ENCODE data around the gene KDM8. TPM values are rescaled to one million over a fixed set of nuclear protein-coding genes. Genes with fewer than 3 reads are reported as not detected.
A peak's percentile ranks its signal among the peaks of the same experiment; 100 is the strongest.
"Not testable (repeated sequence)": the region's sequence is repeated elsewhere in the genome, so short reads cannot be mapped to it uniquely, and the experiment has no call there.

KDM8 gene
- polyA plus RNA-seq, 1 of the 3 experiments (the other 2 are of a cell fraction), result 3.3 TPM

- H3K4me2 ChIP-seq, result no peak overlapping the region
- 50% methylated on average over 1 of the region's 1 CpG for WGBS (ENCODE audit: low lambda C conversion rate)
- H4K20me1 ChIP-seq (ENCODE audit: insufficient read depth), result no peaks in the 10 kb centered on the region
- H3K9me2 ChIP-seq, result no peaks in the 10 kb centered on the region
- no peak overlapping the region for H3K4me3 ChIP-seq (ENCODE audit: low read depth in 2 of 2, low read length in 1 of 2)
- no peaks in the 10 kb centered on the region for H3K36me3 ChIP-seq (replicated peaks in 1 of 2; ENCODE audit: control insufficient read depth in 1 of 2, insufficient read depth in 2 of 2, low read length in 1 of 2)
- TF ChIP-seq, protein P1, sequence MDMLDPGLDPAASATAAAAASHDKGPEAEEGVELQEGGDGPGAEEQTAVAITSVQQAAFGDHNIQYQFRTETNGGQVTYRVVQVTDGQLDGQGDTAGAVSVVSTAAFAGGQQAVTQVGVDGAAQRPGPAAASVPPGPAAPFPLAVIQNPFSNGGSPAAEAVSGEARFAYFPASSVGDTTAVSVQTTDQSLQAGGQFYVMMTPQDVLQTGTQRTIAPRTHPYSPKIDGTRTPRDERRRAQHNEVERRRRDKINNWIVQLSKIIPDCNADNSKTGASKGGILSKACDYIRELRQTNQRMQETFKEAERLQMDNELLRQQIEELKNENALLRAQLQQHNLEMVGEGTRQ (IDR thresholded peaks at IDR 0.05; ENCODE audit: borderline replicate concordance, low read depth, low read length), result no peak
- TF ChIP-seq EZH2phosphoT487 (IDR thresholded peaks at IDR 0.05; ENCODE audit: borderline replicate concordance, low read depth) (no peak), JUND (IDR thresholded peaks at IDR 0.05) (no peak), CTCF (IDR thresholded peaks at IDR 0.05) (no peak), MXI1 (IDR thresholded peaks at IDR 0.05; ENCODE audit: low read depth, low read length) (no peak), NFIC (IDR thresholded peaks at IDR 0.05; ENCODE audit: borderline replicate concordance) (no peak), EP300 (IDR thresholded peaks at IDR 0.05; ENCODE audit: borderline replicate concordance in 1 of 2, low read depth in 1 of 2, low read length in 1 of 2) (no peak), GABPA (IDR thresholded peaks at IDR 0.05; ENCODE audit: low read depth) (no peak), MEF2A (IDR thresholded peaks at IDR 0.05; ENCODE audit: borderline replicate concordance, low read depth) (no peak), TEAD4 (IDR thresholded peaks at IDR 0.05; ENCODE audit: borderline replicate concordance, insufficient read depth) (no peak), TAF1 (IDR thresholded peaks at IDR 0.05; ENCODE audit: borderline replicate concordance, low read depth, low read length) (no peak), CHD2 (IDR thresholded peaks at IDR 0.05; ENCODE audit: low read length, partially characterized antibody) (no peak), YY1 (IDR thresholded peaks at IDR 0.05; ENCODE audit: low read depth) (no peak)
- no peaks in the 10 kb centered on the region for H3K9me3 ChIP-seq
- peaks cover 4% of the 10 kb centered on the region for H3F3A ChIP-seq (replicated peaks; ENCODE audit: insufficient read depth)
- H3K27ac ChIP-seq (ENCODE audit: low read depth in 2 of 2, low read length in 1 of 2), result no peak overlapping the region
- POLR2A ChIA-PET, result no interaction called here
- H3K27me3 ChIP-seq (ENCODE audit: insufficient read depth), result no peaks in the 10 kb centered on the region; the same call in 1 of the 2 replicates
- no peak for DNase-seq
- peaks cover 0 to 12% of the 10 kb centered on the region in 2 experiments; a peak in 1 of 4 replicates for H3K4me1 ChIP-seq (ENCODE audit: control insufficient read depth in 1 of 2, insufficient read depth in 2 of 2, low read depth in 1 of 2, low read length in 1 of 2)
- CTCF ChIA-PET, result interaction anchor here (1.0 to 1.5 kb wide), 3 partner anchors 20 to 45 kb away, joined by 3 to 4 read pairs (median 4); no protein-coding TSS in a partner anchor
- H3K9ac ChIP-seq, result no peak overlapping the region
- peak overlapping the region; percentile 43 for H2AFZ ChIP-seq (ENCODE audit: low read depth)
- peaks cover 8% of the 10 kb centered on the region; the same call in 1 of the 2 replicates for H3K79me2 ChIP-seq (ENCODE audit: insufficient read depth)
Measured at GRCh38 chr16:27199736-27200135, 3.6 kb upstream of the KDM8 start.

DNA sequence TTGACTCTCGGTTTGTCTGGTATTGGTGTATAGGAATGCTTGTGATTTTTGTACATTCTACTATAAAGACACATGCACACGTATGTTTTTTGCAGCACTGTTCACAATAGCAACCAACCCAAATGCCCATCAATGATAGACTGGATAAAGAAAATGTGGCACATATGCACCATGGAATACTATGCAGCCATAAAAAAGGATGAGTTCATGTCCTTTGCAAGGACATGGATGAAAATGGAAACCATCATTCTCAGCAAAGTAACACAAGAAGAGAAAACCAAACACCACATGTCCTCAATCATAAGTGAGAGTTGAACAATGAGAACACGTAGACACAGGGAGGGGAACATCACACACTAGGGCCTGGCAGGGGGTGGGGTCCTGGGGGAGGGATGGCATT is 2.4 kb upstream of the KDM8 start:
- WGBS (ENCODE audit: low lambda C conversion rate), result 43% methylated on average over 3 of the region's 3 CpGs
- CTCF ChIA-PET, result not testable (repeated sequence)

More for the DNA sequence above, 2.4 kb upstream of the KDM8 start:
- H3K4me3 ChIP-seq (ENCODE audit: low read depth in 2 of 2, low read length in 1 of 2); H3K27ac ChIP-seq (ENCODE audit: low read depth in 2 of 2, low read length in 1 of 2); H3K4me1 ChIP-seq (ENCODE audit: control insufficient read depth in 1 of 2, insufficient read depth in 2 of 2, low read depth in 1 of 2, low read length in 1 of 2); H3F3A ChIP-seq (replicated peaks; ENCODE audit: insufficient read depth); H3K4me2 ChIP-seq; POLR2A ChIA-PET; DNase-seq; H4K20me1 ChIP-seq (ENCODE audit: insufficient read depth); H3K36me3 ChIP-seq (replicated peaks in 1 of 2; ENCODE audit: control insufficient read depth in 1 of 2, insufficient read depth in 2 of 2, low read length in 1 of 2); H2AFZ ChIP-seq (ENCODE audit: low read depth); H3K9me3 ChIP-seq; H3K9ac ChIP-seq; H3K27me3 ChIP-seq (ENCODE audit: insufficient read depth); H3K9me2 ChIP-seq: not testable (repeated sequence)
- peaks cover 11% of the 10 kb centered on the region; the same call in 1 of the 2 replicates for H3K79me2 ChIP-seq (ENCODE audit: insufficient read depth)
